K562 treated with DMSO at 1 percent for 48 hours (cell line): ENCODE data around the gene RABGGTB. TPM values are rescaled to one million over a fixed set of nuclear protein-coding genes. Genes with fewer than 3 reads are reported as not detected.

Experiments used
- total RNA-seq: library from RNA; unstranded; fragments of 300-600 nt; gene quantifications from 2 replicates; pipeline ENCODE4 v1.2.3, GENCODE V29; 2022; ENCODE audit warnings: low replicate concordance; ENCODE audit errors: extremely low read depth

Gene RABGGTB
- 324 TPM in 1 of 2 replicates, not detected in the other for total RNA-seq

DNA sequence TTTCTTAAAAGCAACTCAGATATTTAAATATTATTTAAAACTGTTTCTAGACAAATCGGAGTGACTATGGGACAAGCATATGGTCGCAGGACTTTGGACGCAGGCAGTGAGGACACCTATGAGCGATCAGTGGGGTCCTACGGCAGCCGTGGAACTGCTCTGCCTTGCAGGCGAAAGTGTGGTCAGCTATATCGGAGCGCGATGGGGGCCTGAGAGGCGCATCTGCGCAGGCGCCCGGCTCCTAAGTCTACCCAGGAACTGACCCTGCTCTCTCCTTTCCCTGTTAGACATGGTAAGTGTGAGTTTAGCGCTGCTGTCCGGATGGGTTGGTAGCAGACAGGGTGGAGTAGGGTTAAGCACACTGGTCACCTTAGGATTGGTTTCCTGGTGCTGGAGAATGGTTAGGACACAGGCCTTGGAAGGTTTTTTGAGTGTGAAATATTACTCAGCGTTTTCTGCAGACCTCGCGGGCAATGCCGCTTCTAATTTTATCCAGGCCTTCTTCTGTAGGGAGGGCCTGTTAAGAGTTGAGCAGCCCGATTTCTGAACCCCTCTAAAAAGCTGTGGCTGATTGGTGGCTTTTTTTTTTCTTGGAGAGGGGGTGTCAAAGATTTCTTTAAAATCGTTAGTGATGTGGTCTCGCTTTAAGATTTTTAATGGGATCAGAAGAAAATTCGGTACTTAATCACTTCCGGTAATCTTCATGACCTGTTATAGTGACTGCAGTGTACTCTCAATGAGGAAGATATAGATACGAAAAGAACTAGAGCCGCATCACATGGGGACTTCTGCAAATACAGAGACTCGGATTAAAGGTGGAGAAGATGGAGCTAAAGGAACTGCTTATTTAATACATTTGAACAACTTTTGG is at the start of gene RABGGTB:
Gene RABGGTB (plus strand): TSS at position 274 of the 871 bp plus-strand sequence. CDS start 16 bp downstream, at position 290.

DNA sequence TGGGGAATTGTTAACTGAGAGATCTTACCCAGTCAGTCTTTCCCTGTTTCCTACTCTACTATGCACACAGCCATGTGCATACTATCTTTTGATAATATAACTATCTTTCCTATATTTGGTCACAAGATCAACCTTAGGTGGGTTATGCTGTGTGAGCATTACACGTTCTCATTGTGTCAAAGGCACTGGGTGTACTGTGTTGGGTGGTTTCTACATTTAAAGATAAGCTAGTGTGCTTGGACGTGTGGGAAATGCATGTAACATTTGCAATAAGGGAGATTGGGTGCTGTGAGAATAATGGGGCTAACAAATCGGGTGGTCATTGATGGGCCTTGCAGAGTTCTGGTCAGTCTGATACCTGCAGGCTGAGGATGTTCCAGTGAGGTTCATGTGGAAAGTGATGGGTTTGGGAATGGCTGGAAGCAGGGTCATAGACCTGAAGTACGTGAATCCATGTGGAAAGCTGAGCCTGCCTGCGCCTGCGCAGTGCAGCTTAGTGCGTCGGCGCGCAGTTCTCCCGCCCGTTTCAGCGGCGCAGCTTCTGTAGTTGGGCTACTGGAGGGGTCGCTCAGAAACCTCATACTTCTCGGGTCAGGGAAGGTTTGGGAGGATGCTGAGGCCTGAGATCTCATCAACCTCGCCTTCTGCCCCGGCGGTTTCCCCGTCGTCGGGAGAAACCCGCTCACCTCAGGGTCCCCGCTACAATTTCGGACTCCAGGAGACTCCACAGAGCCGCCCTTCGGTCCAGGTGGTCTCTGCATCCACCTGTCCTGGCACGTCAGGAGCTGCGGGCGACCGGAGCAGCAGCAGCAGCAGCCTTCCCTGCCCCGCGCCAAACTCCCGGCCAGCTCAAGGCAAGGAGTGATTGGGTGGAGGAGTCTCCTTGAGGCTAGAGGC is 10.6 kb downstream of the RABGGTB start, which contains the start of gene MSH4:
Gene MSH4 (plus strand): TSS at position 507 of the 897 bp plus-strand sequence. CDS start 104 bp downstream, at position 611.

Other genes with a start within 250 kb of the RABGGTB start
- gene SLC44A5, start 175.1 kb upstream of the RABGGTB start, total RNA-seq, result not detected in 2 replicates
- not detected in 2 replicates for gene ACADM, start 61.5 kb upstream of the RABGGTB start, total RNA-seq
- gene MSH4, start 10.6 kb downstream of the RABGGTB start, total RNA-seq, result not detected in 2 replicates
- not detected in 2 replicates for gene ASB17, start 146.1 kb downstream of the RABGGTB start, total RNA-seq